Breast epithelium (tissue), 3 donors: ENCODE results near the gene DOCK6.

Experiments
- POLR2A ChIP-seq: fragments of 450-650 bp; IDR thresholded peaks from one replicate; pipeline ENCODE4 v1.6.1; 2016; ENCODE audit warnings: antibody characterized with exemption, mild to moderate bottlenecking, moderate library complexity
- POLR2AphosphoS5 ChIP-seq, 3 donors: sonication (generic); formaldehyde crosslinking; IDR thresholded peaks; one replicate each; pipeline ENCODE4 v1.6.1; 2017; ENCODE audit warnings: antibody characterized with exemption in 3 of 3

GRCh38 chr19:11223200-11223599 lies 39.1 kb downstream of the DOCK6 start:
- TF ChIP-seq POLR2A (no peak), POLR2AphosphoS5 (IDR thresholded peaks at IDR 0.05) (no peak)
